Fibroblast of villous mesenchyme (primary cell): ENCODE data around the gene POT1. TPM values are rescaled to one million over a fixed set of nuclear protein-coding genes. Genes with fewer than 3 reads are reported as not detected.
A peak's percentile ranks its signal among the peaks of the same experiment; 100 is the strongest.

Experiments
- DNase-seq: peaks from one replicate; pipeline ENCODE4 v3.0.0-alpha.2; 2010; ENCODE audit warnings: low read depth
- H3K4me3 ChIP-seq: 2 replicates; pipeline ENCODE4 v1.5.1; 2011; ENCODE audit warnings: low read depth, mild to moderate bottlenecking, low read length
- total RNA-seq: library from RNA; depleted of rRNA; stranded (reverse); fragments of >200 nt; gene quantifications from 2 replicates; pipeline ENCODE4 v1.2.3, GENCODE V29; 2012
- TF ChIP-seq, protein P1 (sequence below): IDR thresholded peaks from 2 replicates; pipeline ENCODE4 v1.5.1; 2012; ENCODE audit warnings: low read depth, mild to moderate bottlenecking, low read length; ENCODE audit not compliant: insufficient read depth

Gene POT1
- total RNA-seq, 1 donor = 36.7 TPM

DNA sequence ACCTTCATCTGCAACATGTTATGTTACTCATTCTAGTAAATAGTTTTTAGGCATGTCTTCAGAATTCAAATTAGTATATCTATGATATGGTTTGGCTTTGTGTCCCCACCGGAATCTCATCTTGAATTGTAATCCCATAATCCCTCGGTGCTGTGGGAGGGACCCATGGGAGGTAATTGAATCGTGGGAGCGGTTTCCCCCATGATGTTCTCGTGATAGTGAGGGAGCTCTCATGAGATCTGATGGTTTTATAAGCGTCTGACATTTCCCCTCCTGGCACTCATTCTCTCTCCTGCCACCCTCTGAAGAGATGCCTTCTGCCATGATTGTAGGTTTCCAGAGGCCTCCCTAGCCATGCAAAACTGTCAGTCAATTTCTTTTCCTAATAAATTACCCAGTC is 143.6 kb downstream of the POT1 start:
- TF ChIP-seq, protein P1, sequence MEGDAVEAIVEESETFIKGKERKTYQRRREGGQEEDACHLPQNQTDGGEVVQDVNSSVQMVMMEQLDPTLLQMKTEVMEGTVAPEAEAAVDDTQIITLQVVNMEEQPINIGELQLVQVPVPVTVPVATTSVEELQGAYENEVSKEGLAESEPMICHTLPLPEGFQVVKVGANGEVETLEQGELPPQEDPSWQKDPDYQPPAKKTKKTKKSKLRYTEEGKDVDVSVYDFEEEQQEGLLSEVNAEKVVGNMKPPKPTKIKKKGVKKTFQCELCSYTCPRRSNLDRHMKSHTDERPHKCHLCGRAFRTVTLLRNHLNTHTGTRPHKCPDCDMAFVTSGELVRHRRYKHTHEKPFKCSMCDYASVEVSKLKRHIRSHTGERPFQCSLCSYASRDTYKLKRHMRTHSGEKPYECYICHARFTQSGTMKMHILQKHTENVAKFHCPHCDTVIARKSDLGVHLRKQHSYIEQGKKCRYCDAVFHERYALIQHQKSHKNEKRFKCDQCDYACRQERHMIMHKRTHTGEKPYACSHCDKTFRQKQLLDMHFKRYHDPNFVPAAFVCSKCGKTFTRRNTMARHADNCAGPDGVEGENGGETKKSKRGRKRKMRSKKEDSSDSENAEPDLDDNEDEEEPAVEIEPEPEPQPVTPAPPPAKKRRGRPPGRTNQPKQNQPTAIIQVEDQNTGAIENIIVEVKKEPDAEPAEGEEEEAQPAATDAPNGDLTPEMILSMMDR = no peak
- H3K4me3 ChIP-seq = no peak overlapping the region
- no peak for DNase-seq

DNA sequence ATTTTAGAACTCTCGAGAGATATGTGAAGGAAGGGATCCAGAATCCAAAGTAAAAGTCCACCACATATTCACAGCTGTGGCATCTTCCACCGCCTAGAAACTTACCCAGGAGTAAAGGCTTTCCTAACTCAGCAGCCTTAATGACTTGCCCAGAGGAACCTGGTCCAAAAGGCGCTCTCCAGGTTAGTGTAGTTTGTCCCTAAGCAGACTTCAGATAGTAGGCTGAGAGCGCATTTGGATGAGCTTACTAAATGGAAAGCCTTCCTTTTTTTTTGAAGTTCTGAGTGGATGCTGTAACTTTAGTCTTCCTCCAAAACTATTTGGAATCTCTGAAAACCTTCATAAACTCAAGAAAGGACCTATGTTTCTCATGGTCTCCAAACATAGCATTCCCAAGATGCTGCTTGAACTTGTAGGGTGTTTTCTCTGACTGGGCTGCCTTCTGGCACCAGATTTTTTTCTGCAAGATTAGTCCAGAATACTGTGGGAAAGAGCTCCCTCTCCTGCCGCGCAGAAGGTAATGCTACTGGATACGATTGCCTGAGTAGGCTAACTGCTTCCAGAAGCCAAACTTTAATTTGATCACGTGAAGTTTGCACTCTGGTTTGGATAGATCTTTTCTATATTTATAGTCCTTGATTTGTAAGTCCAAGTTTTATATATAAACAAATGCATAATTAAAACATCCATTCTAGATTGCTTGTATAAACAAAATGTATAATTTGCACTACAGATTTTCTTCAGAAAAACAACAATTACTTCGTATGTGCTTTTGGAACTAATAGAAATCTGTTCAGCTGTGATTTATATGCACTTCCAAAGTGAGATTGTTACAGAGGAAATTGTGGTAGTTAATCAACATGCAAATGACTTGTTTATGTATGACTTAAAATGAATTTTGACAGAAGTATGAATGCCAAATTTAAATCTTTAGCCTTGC is 144.5 kb downstream of the POT1 start:
- peak; percentile 69 for DNase-seq
- H3K4me3 ChIP-seq = no peak overlapping the region
- TF ChIP-seq, protein P1 = peak; percentile 93

DNA sequence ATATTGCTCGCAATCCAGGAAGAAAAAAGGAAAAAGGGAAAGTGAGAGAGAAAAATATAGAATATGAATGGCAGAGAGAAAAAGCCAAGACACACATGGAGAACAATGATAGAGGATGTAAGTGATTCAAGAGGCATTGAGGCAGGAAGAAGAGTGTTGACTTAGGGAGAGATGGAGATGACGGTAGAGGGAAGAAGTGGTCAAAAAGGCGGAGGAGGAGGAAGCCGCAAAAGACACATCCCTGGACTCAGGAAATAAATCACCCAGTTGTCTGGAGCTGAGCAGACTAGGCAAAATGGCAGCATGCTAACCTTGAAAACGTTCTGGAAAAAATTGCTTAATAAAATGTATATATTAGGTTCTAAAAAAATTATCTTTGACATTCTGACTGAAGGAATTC is 146.4 kb downstream of the POT1 start:
- no peak for DNase-seq
- H3K4me3 ChIP-seq = no peak overlapping the region
- TF ChIP-seq, protein P1 = no peak

DNA sequence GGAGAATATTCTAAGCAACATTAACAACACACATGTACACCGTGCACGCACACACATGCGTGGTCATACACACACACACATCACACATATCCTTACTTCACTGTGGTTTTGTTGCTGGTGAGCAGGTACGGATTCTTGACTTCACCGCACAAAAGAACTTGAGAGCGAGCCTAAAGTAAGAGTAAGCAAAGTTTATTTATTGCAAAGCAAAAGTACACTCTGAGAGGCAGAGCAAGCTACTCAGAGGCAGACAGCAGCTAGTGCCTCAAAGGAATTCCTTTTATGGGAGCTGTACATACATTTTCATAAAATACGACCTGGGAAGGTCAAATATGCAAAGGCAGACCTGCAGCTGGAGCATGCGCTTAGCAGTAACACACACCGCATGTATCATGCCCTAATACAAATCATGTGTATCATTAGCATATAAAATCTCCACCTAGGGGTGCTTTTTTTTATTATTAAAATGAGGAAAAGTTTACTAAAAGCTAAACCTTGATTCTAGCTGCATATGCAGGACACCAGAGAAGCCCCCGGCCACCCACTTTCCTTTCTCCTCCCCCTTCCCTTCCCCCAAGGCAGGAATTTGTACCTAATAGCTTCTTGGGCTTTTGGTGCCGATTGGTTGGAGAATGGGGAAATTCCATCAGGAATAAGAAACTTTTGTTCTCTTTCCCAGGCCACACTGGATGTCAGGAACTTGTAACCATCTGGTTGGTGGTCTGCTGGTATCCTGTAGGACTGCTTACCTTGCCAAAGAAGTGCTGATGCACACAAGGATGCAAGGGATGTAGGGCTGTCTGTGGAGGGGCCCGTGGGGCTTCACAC is 147.5 kb downstream of the POT1 start:
- DNase-seq = no peak
- H3K4me3 ChIP-seq = no peak overlapping the region
- TF ChIP-seq, protein P1 = no peak

DNA sequence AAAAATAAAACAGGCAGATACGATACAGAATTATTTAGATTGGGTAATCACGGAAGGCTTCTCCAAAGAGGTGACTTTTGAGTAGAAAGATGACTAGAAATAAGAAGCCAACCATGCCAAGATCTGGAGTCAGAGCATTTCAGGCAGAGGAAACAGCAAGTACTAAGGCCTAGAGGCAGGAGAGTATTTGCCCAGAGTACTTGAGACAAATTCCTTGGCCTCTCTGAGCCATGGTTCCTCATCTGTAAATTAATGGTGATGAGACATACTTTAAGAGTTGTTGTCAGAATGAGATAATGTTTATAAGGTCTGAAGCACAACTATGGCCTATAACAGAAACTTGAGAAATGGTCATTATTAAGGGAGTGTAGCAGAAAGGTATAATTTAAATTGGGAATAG is 148.2 kb downstream of the POT1 start:
- no peak overlapping the region for H3K4me3 ChIP-seq
- no peak for DNase-seq
- TF ChIP-seq, protein P1 = no peak

DNA sequence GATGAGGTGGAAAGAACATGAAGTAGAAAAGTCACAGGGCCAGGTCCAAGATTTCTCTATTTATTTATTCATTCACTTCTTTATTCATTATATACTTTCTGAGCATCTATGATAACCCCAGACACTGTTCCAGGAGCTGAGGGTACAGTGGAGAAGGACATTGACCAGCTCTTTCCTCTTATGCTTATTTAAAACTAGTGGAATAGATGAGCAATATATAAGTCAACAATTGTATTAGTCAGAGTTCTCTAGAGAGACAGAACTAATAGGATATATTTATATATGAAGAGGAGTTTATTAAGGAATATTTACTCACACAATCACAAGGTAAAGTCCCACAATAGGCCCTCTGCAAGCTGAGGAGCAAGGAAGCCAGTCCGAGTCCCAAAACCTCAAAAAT is 149.0 kb downstream of the POT1 start:
- TF ChIP-seq, protein P1 = no peak
- DNase-seq = no peak
- H3K4me3 ChIP-seq = no peak overlapping the region
